Fibroblast of skin of left biceps (primary cell): ENCODE data around the gene DENND2D.
"Not testable (repeated sequence)": the region's sequence is repeated elsewhere in the genome, so short reads cannot be mapped to it uniquely, and the experiment has no call there.

Experiments
- DNase-seq, 2 experiments: peaks; one replicate each; pipeline ENCODE4 v3.0.0-alpha.2; 2013; ENCODE audit warnings: low read depth in 2 of 2

DENND2D gene

GRCh38 chr1:111221633-111222291, 21.3 kb upstream of the DENND2D start:
- DNase-seq = no peak

GRCh38 chr1:111221276-111221632, 20.8 kb upstream of the DENND2D start:
- no peak for DNase-seq

GRCh38 chr1:111220302-111220890, 19.9 kb upstream of the DENND2D start:
- DNase-seq = no peak

GRCh38 chr1:111219557-111220286, 19.3 kb upstream of the DENND2D start:
- no peak for DNase-seq

GRCh38 chr1:111218701-111219556, 18.5 kb upstream of the DENND2D start:
- no peak for DNase-seq

- DNase-seq = no peak
Measured at GRCh38 chr1:111217183-111217910, 16.9 kb upstream of the DENND2D start.

DNA sequence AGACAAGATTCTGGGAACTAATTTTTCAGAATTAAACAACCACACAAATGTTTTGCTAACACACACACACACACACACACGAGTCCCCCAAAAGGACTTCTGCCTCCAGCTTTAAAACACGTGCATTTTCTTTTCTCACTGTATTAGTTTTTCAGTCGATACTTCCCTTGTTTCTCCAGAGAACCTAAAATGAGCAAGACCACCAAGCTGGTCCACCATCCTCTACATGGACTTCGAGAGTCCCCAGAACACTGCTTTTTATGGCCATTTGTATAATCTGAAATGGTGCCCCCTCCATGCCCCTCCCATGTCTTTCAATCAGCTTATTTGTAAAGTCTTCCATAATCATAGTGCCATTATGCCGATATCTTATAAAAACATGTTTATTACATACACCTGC, 16.3 kb upstream of the DENND2D start:
- DNase-seq = no peak

DNA sequence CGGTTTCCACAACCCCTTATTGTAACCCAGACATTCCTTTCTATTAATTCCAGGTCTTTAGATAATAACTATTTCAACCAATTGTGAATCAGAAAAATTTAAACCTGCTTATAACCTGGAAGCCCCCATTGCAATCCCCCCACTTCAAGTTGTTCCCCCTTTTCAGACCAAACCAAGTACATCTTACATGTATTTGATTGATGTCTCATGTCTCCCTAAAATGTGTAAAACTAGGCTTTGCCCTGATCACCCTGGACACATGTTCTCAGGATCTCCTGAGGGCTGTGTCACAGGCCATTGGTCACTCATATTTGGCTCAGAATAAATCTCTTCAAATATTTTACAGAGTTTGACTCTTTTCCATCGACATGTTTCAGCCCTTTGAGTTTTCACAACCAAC, 14.8 kb upstream of the DENND2D start:
- DNase-seq = not testable (repeated sequence)

GRCh38 chr1:111214884-111215283, 14.4 kb upstream of the DENND2D start:
- no peak for DNase-seq

DNA sequence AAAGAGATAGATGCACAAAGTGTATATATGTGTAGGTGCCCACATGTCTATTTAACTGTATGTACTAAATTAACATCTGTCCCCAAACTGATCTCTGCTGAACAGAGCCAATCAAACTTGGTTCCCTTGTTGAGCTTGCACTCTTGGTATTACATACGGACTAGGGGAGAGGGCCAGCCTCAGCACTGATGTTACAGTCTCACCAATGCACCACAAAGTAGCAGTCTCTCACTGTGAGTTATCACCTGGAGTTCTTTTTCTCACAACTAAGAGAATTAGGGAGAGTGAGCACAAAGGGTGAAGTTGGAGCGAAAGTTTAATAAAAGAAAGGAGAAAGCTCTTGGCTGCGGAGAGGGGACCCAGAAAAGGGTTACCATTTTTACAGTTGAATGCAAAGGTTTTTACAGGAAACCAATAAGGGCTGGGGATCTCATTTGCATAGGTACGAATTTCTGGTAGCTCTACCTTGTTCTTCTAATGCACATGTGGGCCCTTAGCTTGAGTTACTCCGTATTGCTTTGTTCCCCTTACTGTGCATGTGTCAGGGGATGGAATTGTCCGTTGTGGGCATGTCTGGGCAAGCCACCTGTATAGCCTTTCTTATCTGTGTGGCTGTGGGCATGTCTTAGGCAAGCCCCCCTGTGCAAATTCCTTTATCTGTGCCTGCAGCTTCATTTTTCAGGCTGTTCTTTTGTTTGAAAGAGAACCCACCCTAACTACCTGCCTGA, 13.8 kb upstream of the DENND2D start:
- no peak for DNase-seq

DNA sequence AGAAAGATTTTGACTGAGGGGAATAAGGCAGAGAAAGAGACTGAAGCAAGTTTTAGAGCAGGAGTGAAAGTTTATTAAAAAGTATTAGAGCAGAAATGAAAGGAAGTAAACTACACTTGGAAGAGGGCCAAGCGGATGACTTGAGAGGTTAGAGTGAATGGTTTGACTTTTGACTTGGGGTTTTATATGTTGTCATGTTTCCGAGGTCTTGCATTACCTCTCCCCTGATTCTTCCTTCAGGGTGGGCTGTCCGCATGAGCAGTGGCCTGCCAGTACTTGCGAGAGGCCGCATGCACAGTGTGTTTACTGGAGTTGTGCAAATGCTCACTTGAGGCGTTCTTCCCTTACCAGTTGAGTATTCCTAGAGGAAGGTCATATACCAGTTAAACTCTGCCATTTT, 13.0 kb upstream of the DENND2D start:
- no peak for DNase-seq

DNA sequence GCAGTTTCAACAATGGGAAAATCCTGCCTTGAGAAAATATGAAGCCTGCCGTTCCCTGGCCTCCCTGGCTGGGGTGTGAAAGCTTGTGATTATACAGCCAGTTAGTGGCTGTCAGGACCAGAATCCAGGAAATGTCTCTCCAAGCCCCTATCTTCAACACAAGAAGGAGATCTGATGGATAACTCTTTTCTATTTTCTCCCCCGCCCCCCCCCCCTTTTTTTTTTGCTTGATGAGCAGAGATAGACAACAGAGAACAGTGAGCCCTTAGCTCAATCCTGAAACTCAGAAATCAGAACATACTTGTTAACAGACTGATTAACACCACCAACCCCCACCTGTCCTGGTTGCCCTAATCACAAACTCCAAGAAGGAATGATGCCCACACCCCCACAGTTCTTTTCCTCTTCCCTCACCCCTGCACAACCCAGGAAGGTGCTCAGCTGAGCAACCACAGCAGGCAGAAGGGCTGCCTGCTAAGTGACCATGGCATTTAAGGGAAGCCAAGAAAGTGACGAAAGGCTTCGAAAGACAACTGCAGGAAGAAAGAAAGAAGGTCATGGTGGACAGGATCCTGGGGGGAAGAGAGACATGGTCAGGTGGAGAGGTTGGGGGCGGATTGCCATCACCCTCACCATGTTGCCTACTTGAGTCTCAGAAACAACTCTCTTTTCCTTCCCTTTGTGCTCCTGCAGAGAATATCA, 12.3 kb upstream of the DENND2D start:
- DNase-seq = no peak

DNA sequence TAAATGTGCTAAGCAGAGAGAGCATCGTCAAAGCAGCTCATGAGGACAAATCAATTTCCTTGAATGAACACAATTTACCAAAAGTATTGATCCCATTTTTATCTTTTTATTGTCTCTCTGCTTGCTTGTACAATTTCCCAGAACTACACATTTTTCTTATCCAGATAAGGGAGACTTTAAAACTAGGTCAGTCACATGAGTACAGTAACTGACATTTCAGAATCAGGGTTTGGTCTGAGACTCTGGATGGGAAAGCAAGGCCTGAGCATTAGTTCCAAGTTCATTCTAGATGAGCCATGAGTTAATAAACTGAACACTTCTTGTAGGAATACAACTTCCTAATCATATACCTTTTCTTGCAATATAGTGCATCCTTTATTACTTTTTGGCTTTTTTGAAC, 11.5 kb upstream of the DENND2D start:
- DNase-seq = no peak

DNA sequence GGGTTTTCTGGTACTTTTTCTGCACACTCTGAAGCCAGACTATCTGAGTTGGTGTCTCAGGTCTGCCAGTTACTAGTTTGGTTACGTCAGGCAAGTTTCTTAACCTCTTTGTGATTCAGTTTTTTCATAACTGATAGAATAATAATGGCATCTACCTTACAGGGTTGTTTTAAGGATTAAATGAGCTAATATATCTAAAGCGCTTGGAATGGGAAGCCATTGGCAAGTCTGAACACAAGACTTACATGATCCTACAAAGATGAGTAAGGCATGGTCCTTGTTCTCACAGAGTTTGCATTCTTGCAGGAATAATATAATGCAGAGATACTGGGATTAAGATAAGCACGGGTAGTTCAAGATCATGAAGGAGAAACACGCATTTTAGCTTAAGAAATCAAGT, 9.2 kb upstream of the DENND2D start:
- DNase-seq = no peak

DNA sequence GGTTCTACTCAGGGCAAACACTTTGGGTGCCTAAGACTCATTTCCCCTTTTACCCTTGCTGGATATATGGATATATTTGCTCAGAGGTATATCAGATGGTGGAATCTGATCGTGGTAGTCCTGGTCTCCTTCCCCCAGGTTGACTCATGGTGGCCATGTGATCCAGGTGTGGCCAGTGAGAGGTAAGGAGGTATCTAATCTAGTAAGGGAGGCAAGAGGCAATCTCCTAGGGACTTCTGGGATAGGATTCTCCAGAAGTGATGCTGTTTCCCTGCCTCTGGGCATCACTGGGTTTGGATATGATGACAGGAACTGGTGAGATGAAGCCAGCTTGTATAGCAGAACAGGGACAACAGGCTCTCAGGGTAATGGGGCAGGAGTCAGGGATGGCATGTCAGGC, 8.5 kb upstream of the DENND2D start:
- DNase-seq = no peak

GRCh38 chr1:111205714-111206050, 5.2 kb upstream of the DENND2D start:
- no peak for DNase-seq

GRCh38 chr1:111204983-111205713, 4.7 kb upstream of the DENND2D start:
- no peak for DNase-seq

DNA sequence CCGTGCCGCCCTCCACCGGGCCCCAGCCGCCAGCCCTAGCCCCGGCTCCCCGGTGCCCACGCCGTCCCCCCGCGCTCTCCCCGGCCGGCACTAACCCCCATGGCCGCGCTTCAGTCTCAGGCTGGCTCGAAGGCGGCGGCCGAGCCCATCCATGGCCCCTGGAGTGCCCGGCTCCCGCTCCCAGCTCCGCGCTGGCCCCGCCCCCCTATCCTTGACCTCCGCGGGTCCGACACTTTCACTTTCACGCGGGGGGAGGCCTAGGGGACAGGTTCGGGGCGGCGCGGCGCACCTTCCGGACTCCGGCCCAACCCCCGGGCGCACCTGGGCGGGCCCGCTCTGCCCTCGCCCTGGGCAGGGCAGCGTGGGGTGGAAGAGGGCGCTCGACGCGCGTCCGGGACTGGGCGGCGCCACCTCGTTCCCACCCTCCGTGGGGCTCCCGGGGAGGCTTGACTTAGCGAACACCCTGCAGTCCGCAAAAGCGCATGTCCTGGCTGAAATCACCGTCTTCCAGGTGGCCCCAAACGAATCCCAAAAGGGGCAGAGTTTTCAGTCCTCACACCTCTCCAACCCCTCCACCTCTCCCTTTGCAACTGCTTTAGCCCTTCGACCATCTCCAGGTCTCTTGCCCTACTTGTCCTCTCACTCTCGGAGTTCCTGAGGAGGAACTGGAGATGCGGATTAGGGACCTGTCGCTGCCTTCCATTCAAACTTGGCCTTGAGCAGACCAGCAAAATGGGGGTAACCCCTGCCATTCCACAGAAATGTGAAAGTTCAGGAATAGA, 3.9 kb upstream of the DENND2D start:
- DNase-seq = no peak

GRCh38 chr1:111203681-111204200, 3.3 kb upstream of the DENND2D start:
- DNase-seq = no peak
